ENCODE results near the gene MFSD12.
A peak's percentile ranks its signal among the peaks of the same experiment; 100 is the strongest.

The MFSD12 gene

GRCh38 chr19:3544058-3544376, 13.4 kb downstream of the MFSD12 start:
- Histone ChIP-seq H3K27ac (ENCODE audit: low read depth, low read length) (no peak overlapping the region), H3K36me3 (ENCODE audit: control insufficient read depth, insufficient read depth, low read length) (peaks cover 7% of the 10 kb centered on the region; the same call in 1 of the 2 replicates), H3K4me1 (ENCODE audit: control insufficient read depth, insufficient read depth, low read length) (no peaks in the 10 kb centered on the region), H3K4me3 (ENCODE audit: low read depth, low read length) (no peak overlapping the region), H3K27me3 (ENCODE audit: control insufficient read depth, insufficient read depth, low read length) (no peaks in the 10 kb centered on the region), H3K9me3 (ENCODE audit: control insufficient read depth, insufficient read depth, low read length) (no peaks in the 10 kb centered on the region), H3K9ac (ENCODE audit: low read depth, low read length) (no peak overlapping the region)

GRCh38 chr19:3543150-3544057, 14.0 kb downstream of the MFSD12 start:
- no peaks in the 10 kb centered on the region for H3K27me3 ChIP-seq (ENCODE audit: control insufficient read depth, insufficient read depth, low read length)
- H3K9ac ChIP-seq (ENCODE audit: low read depth, low read length) = no peak overlapping the region
- no peak overlapping the region for H3K27ac ChIP-seq (ENCODE audit: low read depth, low read length)
- no peaks in the 10 kb centered on the region for H3K4me1 ChIP-seq (ENCODE audit: control insufficient read depth, insufficient read depth, low read length)
- peaks cover 7% of the 10 kb centered on the region; the same call in 1 of the 2 replicates for H3K36me3 ChIP-seq (ENCODE audit: control insufficient read depth, insufficient read depth, low read length)
- no peaks in the 10 kb centered on the region for H3K9me3 ChIP-seq (ENCODE audit: control insufficient read depth, insufficient read depth, low read length)
- H3K4me3 ChIP-seq (ENCODE audit: low read depth, low read length) = no peak overlapping the region

GRCh38 chr19:3539756-3540118, 17.6 kb downstream of the MFSD12 start:
- H3K27ac ChIP-seq (ENCODE audit: low read depth, low read length) = no peak overlapping the region
- no peaks in the 10 kb centered on the region for H3K9me3 ChIP-seq (ENCODE audit: control insufficient read depth, insufficient read depth, low read length)
- no peak overlapping the region for H3K4me3 ChIP-seq (ENCODE audit: low read depth, low read length)
- no peaks in the 10 kb centered on the region for H3K4me1 ChIP-seq (ENCODE audit: control insufficient read depth, insufficient read depth, low read length)
- H3K36me3 ChIP-seq (ENCODE audit: control insufficient read depth, insufficient read depth, low read length) = peaks cover 10% of the 10 kb centered on the region
- H3K27me3 ChIP-seq (ENCODE audit: control insufficient read depth, insufficient read depth, low read length) = no peaks in the 10 kb centered on the region
- no peak overlapping the region for H3K9ac ChIP-seq (ENCODE audit: low read depth, low read length)

- Histone ChIP-seq H3K9ac (ENCODE audit: low read depth, low read length) (no peak within 1 kb of the TSS), H3K27me3 (ENCODE audit: control insufficient read depth, insufficient read depth, low read length) (no peaks in the 10 kb centered on the region), H3K27ac (ENCODE audit: low read depth, low read length) (peak within 1 kb of the TSS; percentile 35), H3K4me3 (ENCODE audit: low read depth, low read length) (no peak within 1 kb of the TSS), H3K9me3 (ENCODE audit: control insufficient read depth, insufficient read depth, low read length) (no peaks in the 10 kb centered on the region), H3K4me1 (ENCODE audit: control insufficient read depth, insufficient read depth, low read length) (no peaks in the 10 kb centered on the region), H3K36me3 (ENCODE audit: control insufficient read depth, insufficient read depth, low read length) (peaks cover 16% of the 10 kb centered on the region)
These were observed 18.2 kb downstream of the MFSD12 start, which contains the start of gene TEKTIP1 for GRCh38 chr19:3538965-3539755. Gene TEKTIP1, plus strand, starts transcription at chr19:3539174. Its CDS starts 4 bp downstream, at chr19:3539178.

- Histone ChIP-seq H3K36me3 (ENCODE audit: control insufficient read depth, insufficient read depth, low read length) (peaks cover 22% of the 10 kb centered on the region), H3K27ac (ENCODE audit: low read depth, low read length) (peak overlapping the region; percentile 35), H3K27me3 (ENCODE audit: control insufficient read depth, insufficient read depth, low read length) (no peaks in the 10 kb centered on the region)
These were observed 19.0 kb downstream of the MFSD12 start for GRCh38 chr19:3538258-3538929.

GRCh38 chr19:3537438-3538240, 19.7 kb downstream of the MFSD12 start:
- H3K36me3 ChIP-seq (ENCODE audit: control insufficient read depth, insufficient read depth, low read length) = peaks cover 30% of the 10 kb centered on the region
- no peak overlapping the region for H3K27ac ChIP-seq (ENCODE audit: low read depth, low read length)
- H3K9ac ChIP-seq (ENCODE audit: low read depth, low read length) = no peak overlapping the region
- no peaks in the 10 kb centered on the region for H3K4me1 ChIP-seq (ENCODE audit: control insufficient read depth, insufficient read depth, low read length)
- no peaks in the 10 kb centered on the region for H3K9me3 ChIP-seq (ENCODE audit: control insufficient read depth, insufficient read depth, low read length)
- no peak overlapping the region for H3K4me3 ChIP-seq (ENCODE audit: low read depth, low read length)
- no peaks in the 10 kb centered on the region for H3K27me3 ChIP-seq (ENCODE audit: control insufficient read depth, insufficient read depth, low read length)

More at GRCh38 chr19:3538258-3538929, 19.0 kb downstream of the MFSD12 start:
- Histone ChIP-seq H3K9ac (ENCODE audit: low read depth, low read length) (no peak overlapping the region), H3K4me3 (ENCODE audit: low read depth, low read length) (no peak overlapping the region), H3K4me1 (ENCODE audit: control insufficient read depth, insufficient read depth, low read length) (no peaks in the 10 kb centered on the region), H3K9me3 (ENCODE audit: control insufficient read depth, insufficient read depth, low read length) (no peaks in the 10 kb centered on the region)

GRCh38 chr19:3537101-3537437, 20.3 kb downstream of the MFSD12 start:
- Histone ChIP-seq H3K9me3 (ENCODE audit: control insufficient read depth, insufficient read depth, low read length) (no peaks in the 10 kb centered on the region), H3K4me1 (ENCODE audit: control insufficient read depth, insufficient read depth, low read length) (no peaks in the 10 kb centered on the region), H3K27me3 (ENCODE audit: control insufficient read depth, insufficient read depth, low read length) (no peaks in the 10 kb centered on the region), H3K27ac (ENCODE audit: low read depth, low read length) (no peak overlapping the region), H3K36me3 (ENCODE audit: control insufficient read depth, insufficient read depth, low read length) (peaks cover 36% of the 10 kb centered on the region), H3K9ac (ENCODE audit: low read depth, low read length) (no peak overlapping the region), H3K4me3 (ENCODE audit: low read depth, low read length) (no peak overlapping the region)

GRCh38 chr19:3536429-3537100, 20.8 kb downstream of the MFSD12 start:
- Histone ChIP-seq H3K4me1 (ENCODE audit: control insufficient read depth, insufficient read depth, low read length) (no peaks in the 10 kb centered on the region), H3K36me3 (ENCODE audit: control insufficient read depth, insufficient read depth, low read length) (peaks cover 41% of the 10 kb centered on the region), H3K9me3 (ENCODE audit: control insufficient read depth, insufficient read depth, low read length) (no peaks in the 10 kb centered on the region), H3K9ac (ENCODE audit: low read depth, low read length) (no peak overlapping the region), H3K27ac (ENCODE audit: low read depth, low read length) (no peak overlapping the region), H3K27me3 (ENCODE audit: control insufficient read depth, insufficient read depth, low read length) (no peaks in the 10 kb centered on the region), H3K4me3 (ENCODE audit: low read depth, low read length) (no peak overlapping the region)

- Histone ChIP-seq H3K9ac (ENCODE audit: low read depth, low read length) (no peak overlapping the region), H3K36me3 (ENCODE audit: control insufficient read depth, insufficient read depth, low read length) (peaks cover 46% of the 10 kb centered on the region), H3K4me1 (ENCODE audit: control insufficient read depth, insufficient read depth, low read length) (no peaks in the 10 kb centered on the region), H3K27ac (ENCODE audit: low read depth, low read length) (no peak overlapping the region), H3K27me3 (ENCODE audit: control insufficient read depth, insufficient read depth, low read length) (no peaks in the 10 kb centered on the region), H3K4me3 (ENCODE audit: low read depth, low read length) (no peak overlapping the region), H3K9me3 (ENCODE audit: control insufficient read depth, insufficient read depth, low read length) (no peaks in the 10 kb centered on the region)
These were observed 21.4 kb downstream of the MFSD12 start for GRCh38 chr19:3535981-3536380.

- no peaks in the 10 kb centered on the region for H3K4me1 ChIP-seq (ENCODE audit: control insufficient read depth, insufficient read depth, low read length)
These were observed 21.8 kb downstream of the MFSD12 start for GRCh38 chr19:3535563-3535965.

More at GRCh38 chr19:3535563-3535965, 21.8 kb downstream of the MFSD12 start:
- Histone ChIP-seq H3K27ac (ENCODE audit: low read depth, low read length) (no peak overlapping the region), H3K9ac (ENCODE audit: low read depth, low read length) (no peak overlapping the region), H3K9me3 (ENCODE audit: control insufficient read depth, insufficient read depth, low read length) (no peaks in the 10 kb centered on the region), H3K27me3 (ENCODE audit: control insufficient read depth, insufficient read depth, low read length) (no peaks in the 10 kb centered on the region), H3K4me3 (ENCODE audit: low read depth, low read length) (no peak overlapping the region), H3K36me3 (ENCODE audit: control insufficient read depth, insufficient read depth, low read length) (peaks cover 50% of the 10 kb centered on the region)
